ENCODE measurements around the gene LSP1.
A peak's percentile ranks its signal among the peaks of the same experiment; 100 is the strongest.

Gene LSP1

GRCh38 chr11:1848640-1849430 lies 4.0 kb upstream of the LSP1 start:
- DNase-seq (ENCODE audit: low spot score), result no peak

DNA sequence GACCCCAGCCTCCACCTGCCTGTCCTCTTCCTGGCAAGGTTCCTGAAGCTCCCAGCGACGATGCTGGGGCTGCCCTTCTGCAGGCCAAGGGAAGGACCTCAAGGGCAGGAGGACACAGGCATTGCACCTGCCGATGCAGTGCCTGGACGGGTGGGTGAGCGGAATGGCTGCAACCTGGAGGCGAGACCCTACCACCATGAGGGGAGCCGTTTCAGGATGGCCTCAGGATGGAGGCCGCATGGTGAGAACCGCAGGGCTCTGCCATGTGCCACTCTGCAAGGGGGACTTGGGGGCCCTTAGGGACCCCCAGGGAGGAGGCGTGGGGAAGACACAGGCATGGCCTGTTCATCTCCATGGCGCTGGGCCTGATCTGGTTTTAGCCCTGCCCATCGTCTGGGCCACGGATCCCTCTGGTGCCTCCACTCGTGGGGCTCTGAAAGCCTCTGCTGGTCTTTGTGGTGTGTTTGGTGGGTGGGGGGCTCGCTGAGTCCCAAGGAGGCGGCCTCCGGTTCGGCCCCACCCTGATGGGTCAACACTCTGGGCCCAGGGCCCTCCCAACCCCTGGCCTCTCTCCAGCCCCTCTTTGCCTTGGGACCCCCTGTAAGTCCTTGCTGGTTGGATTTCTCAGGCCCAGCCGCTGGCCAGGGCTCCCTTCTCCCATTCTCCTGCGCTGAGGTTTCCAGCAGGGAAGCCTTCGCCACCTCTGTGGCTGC lies 1.3 kb upstream of the LSP1 start:
- DNase-seq (ENCODE audit: low spot score), result no peak

- no peak for DNase-seq (ENCODE audit: low spot score)
These were observed 510 bp upstream of the LSP1 start for GRCh38 chr11:1852271-1852876.

- DNase-seq (ENCODE audit: low spot score), result no peak
These were observed 670 bp downstream of the LSP1 start for GRCh38 chr11:1853376-1854131.

GRCh38 chr11:1854132-1854948 lies 1.5 kb downstream of the LSP1 start:
- no peak for DNase-seq (ENCODE audit: low spot score)

- no peak for DNase-seq (ENCODE audit: low spot score)
These were observed 2.3 kb downstream of the LSP1 start for GRCh38 chr11:1854949-1855885.

DNA sequence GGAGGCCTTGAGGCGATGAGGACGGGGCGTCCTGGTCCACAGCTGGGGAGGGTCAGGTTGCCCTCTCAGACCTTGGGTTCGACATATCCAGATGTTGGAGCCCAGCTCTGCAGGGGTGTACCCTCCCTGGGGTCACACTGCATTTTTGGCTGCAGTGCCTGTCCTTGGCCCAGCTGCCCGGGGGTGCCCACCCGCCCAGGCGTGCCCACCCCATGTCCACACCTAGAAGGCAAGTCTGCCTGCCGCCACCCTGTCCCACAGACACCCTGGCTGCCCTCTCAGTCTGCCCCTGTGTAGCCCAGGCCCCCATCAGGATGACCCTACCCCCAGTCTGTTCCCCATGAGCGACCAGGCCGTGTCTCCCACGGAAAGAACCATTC lies 3.0 kb downstream of the LSP1 start:
- DNase-seq (ENCODE audit: low spot score), result no peak

GRCh38 chr11:1856306-1857005 lies 3.6 kb downstream of the LSP1 start:
- no peak for DNase-seq (ENCODE audit: low spot score)

DNA sequence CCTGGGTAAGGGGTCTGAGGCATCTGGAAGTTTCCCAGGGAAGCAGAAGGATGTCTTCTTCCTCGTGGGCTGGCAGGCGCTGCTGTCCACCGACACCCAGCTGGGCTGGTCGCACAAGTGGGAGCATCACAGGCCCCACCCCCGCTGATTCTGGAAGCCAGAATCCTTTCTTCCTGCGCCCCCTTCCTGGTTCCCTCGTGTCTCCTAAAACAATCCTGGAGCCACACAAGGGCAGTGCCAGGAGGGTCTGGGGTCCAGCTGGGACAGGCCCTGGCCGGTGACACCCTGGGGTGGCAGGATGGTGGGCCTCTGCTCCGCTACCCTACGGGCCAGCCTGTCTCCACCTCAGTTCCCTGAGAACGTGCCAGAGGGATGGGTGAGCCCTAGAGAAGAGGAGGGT lies 4.2 kb downstream of the LSP1 start:
- DNase-seq (ENCODE audit: low spot score), result no peak

GRCh38 chr11:1858154-1858553 lies 5.3 kb downstream of the LSP1 start:
- no peak for DNase-seq (ENCODE audit: low spot score)

- DNase-seq (ENCODE audit: low spot score), result no peak
These were observed 5.7 kb downstream of the LSP1 start for GRCh38 chr11:1858576-1858975.

GRCh38 chr11:1859004-1859403 lies 6.1 kb downstream of the LSP1 start:
- DNase-seq (ENCODE audit: low spot score), result no peak

DNA sequence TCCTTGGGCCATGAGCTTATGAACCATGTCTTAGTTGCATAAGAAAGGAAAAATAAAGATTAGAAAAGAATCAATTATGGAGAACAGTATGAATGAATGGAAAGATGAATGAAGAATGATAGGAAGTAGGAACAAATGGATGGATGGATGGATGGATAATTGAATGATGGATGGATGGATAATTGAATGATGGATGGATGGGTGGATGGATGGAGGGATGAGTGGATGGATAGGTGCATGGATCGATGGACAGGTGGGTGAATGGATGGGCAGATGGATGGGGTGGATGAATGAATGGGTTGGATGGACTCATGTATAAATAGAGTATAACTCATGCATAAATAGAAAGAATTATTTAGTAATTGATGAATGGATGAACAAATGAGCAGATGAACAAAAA lies 7.2 kb downstream of the LSP1 start:
- no peak for DNase-seq (ENCODE audit: low spot score)

DNA sequence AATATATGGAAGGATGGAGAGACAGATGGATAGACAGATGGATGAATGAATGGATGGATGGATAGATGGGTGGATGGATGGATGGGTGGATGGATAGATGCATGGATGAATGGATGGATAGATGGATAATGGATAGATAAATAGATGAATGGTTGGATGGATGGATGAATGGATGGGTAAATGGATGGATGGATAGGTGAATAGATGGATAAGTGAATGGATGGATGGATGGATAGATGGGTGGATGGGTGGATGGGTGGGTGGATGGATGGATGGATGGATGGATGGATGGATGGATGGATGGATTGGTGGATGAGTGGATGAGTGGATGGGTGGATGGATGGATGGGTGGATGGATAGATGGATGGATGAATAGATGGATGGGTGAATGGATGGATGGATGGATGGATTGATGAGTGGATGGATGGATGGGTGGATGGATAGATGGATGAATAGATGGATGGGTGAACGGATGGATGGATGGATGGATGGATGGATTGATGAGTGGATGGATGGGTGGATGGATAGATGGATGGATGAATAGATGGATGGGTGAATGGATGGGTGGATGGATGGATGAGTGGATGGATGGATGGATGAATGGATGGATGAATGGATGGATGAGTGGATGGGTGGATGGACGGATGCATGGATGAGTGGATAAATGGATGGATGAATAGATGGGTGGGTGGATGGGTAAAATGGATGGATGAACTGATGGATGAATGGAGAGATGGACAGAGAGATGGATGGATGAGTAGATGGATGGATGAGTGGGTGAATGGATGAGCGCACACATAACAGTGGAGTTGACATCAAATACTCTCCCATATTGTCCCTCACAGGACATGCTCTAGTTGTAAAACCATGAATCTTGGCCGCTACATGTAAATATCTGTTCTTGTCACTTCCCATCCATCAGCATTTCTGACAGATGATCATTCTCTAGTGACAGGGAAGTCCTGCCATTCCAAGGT lies 8.8 kb downstream of the LSP1 start:
- no peak for DNase-seq (ENCODE audit: low spot score)

DNA sequence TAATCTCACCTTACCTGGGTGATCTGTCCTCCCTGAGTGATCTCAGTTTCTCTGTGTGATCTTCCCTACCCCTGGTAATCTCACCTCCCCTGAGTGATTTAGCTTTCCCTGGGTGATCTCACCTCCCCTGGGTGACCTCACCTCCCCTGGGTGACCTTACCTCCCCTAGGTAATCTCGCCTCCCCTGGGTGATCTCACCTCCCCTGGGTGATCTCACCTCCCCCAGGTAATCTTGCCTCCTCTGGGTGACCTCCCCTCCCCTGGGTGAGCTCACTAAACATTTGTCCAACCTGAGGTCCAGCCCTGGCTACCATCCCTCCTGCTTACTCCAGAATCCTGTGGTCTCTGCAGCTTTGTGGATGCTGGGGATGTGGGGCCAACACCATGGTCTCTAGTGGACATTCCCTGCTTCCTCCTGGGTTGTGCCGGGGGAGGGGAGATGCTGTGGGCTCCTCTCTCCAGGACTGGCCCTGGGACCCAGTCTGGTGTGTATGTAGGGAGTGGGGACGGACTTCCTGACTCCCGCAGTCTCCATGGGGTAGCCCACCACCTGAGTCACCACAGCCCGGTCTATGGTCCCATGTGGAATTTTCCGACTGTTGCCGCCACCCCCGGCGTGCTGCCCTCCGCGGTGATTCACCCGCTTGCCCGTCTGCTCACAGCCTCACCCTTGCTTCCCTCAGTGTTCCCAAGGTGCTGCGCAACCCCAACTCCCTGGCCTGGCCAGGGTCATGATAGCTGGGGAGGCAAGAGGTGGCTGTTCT lies 9.9 kb downstream of the LSP1 start:
- no peak for DNase-seq (ENCODE audit: low spot score)

DNA sequence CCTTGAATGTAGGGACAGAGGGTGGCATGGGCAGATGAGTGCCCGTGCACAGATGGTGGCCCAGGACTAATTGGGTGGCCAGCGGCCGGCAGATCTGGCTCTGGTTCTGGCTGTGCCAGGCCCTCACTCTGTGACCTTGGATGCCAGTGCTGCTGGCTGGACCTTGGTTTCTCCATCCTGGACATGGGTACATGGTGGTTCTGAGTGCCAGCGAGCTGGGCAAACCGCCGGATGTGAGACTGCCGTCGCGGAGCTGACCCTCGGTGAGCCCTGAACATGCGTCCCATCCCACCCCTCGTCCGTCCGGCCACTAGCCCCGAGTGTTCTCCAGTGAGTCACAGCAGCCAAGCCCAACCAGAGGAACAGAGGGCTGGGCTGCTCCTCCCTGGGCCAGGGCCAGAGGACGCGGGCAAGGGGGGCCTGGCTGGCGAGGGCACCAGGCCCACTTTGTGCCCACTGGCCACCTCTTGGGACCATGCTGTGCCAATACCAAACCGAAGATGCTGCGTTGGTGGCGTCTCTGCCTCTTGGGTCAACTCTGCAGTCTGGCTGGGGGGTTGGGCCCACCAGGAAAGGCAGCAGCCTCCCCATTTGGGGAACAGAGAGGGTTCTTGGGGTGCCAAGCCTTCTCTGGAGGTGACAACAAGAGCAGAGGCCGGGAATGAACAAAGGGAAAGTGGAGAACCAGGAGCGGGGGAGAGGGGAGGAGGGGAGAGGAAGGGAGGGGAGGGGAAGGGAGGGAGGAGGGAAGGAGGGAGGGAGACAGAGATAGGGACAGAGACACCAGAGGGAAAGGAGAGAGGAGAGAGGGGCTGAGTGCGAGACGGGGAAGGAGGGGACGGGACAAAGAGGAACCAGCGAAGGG lies 10.7 kb downstream of the LSP1 start:
- peak; percentile 97 for DNase-seq (ENCODE audit: low spot score)

DNA sequence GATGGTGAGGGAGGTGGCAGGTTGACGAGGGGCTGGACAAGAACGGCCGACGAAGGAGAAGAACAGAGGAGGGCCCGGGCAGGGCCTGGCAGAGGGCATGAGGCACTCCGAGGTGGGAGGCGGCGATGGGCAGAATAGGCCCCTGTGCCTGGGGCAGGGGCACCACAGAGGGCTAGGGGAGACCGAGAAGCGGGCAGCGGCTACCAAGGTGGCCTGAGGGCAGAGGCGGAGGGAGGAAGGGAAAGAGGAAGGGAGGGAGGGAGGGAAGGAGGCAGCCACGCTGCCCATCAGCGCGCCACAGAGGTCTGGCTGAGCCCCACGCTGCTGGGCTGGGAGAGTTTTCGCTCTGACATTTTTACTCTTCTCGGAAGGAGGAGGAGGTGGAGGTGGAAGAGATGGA lies 11.3 kb downstream of the LSP1 start:
- DNase-seq (ENCODE audit: low spot score), result peak; percentile 49
